Astrocyte (in vitro differentiated cells and primary cell): ENCODE results near the gene MCF2L2. TPM values are rescaled to one million over a fixed set of nuclear protein-coding genes. Genes with fewer than 3 reads are reported as not detected.

ENCODE experiments used
- DNase-seq: peaks from one replicate; pipeline ENCODE4 v3.0.0-alpha.2; 2010; ENCODE audit warnings: low read depth
- FAIRE-seq: peaks from 2 replicates; lab custom pipeline; 2011; peaks lifted over from hg19 to GRCh38; lab: Jason Lieb, UNC
- H2AFZ ChIP-seq: 2 replicates; pipeline ENCODE4 v1.6.0; 2012; ENCODE audit warnings: low read depth, low read length, inconsistent platforms
- H3K27ac ChIP-seq: 2 replicates; pipeline ENCODE4 v1.5.1; 2011; ENCODE audit warnings: low read depth, low read length, inconsistent platforms
- H3K27me3 ChIP-seq: 2 replicates; pipeline ENCODE4 v1.6.0; 2011; ENCODE audit warnings: low read length, inconsistent platforms; ENCODE audit not compliant: insufficient read depth
- H3K36me3 ChIP-seq: 2 replicates; pipeline ENCODE4 v1.5.1; 2011; ENCODE audit warnings: low read length, inconsistent platforms; ENCODE audit not compliant: insufficient read depth
- H3K4me1 ChIP-seq: 2 replicates; pipeline ENCODE4 v1.5.1; 2011; ENCODE audit warnings: low read length, inconsistent platforms; ENCODE audit not compliant: insufficient read depth
- H3K4me2 ChIP-seq: 2 replicates; pipeline ENCODE4 v1.6.0; 2012; ENCODE audit warnings: low read length, inconsistent platforms
- H3K4me3 ChIP-seq: 2 replicates; pipeline ENCODE4 v1.5.1; 2011; ENCODE audit warnings: low read depth, mild to moderate bottlenecking, low read length, inconsistent platforms; ENCODE audit not compliant: insufficient read depth
- H3K79me2 ChIP-seq: 2 replicates; pipeline ENCODE4 v1.6.0; 2012; ENCODE audit warnings: mild to moderate bottlenecking, low read length, inconsistent platforms; ENCODE audit not compliant: insufficient read depth
- H3K9ac ChIP-seq: 2 replicates; pipeline ENCODE4 v1.6.0; 2012; ENCODE audit warnings: mild to moderate bottlenecking, low read length, inconsistent platforms
- H3K9me3 ChIP-seq: 2 replicates; pipeline ENCODE4 v1.5.1; 2012; ENCODE audit warnings: low read depth, mild to moderate bottlenecking, low read length, inconsistent platforms; ENCODE audit not compliant: insufficient read depth
- H4K20me1 ChIP-seq: 2 replicates; pipeline ENCODE4 v1.6.0; 2012; ENCODE audit warnings: low read length, inconsistent platforms; ENCODE audit not compliant: insufficient read depth
- H3K27ac Mint-ChIP-seq: one replicate; pipeline ENCODE4 v1.8.0; 2021; ENCODE audit warnings: mild to moderate bottlenecking, mixed read lengths; ENCODE audit not compliant: unreplicated experiment
- H3K27me3 Mint-ChIP-seq: one replicate; pipeline ENCODE4 v1.8.0; 2021; ENCODE audit warnings: low read depth, mixed read lengths; ENCODE audit not compliant: unreplicated experiment
- H3K36me3 Mint-ChIP-seq: one replicate; pipeline ENCODE4 v1.8.0; 2021; ENCODE audit warnings: low read depth, mixed read lengths; ENCODE audit not compliant: unreplicated experiment
- H3K4me1 Mint-ChIP-seq: one replicate; pipeline ENCODE4 v1.8.0; 2021; ENCODE audit warnings: low read depth, mixed read lengths; ENCODE audit not compliant: unreplicated experiment
- H3K4me3 Mint-ChIP-seq: one replicate; pipeline ENCODE4 v1.8.0; 2021; ENCODE audit warnings: mild to moderate bottlenecking, moderate library complexity, mixed read lengths; ENCODE audit not compliant: unreplicated experiment
- H3K9me3 Mint-ChIP-seq: one replicate; pipeline ENCODE4 v1.8.0; 2021; ENCODE audit warnings: mild to moderate bottlenecking, mixed read lengths; ENCODE audit not compliant: unreplicated experiment
- CTCF ChIP-seq: IDR thresholded peaks from 2 replicates; pipeline ENCODE4 v1.5.1; 2011; ENCODE audit warnings: low read depth, mild to moderate bottlenecking, inconsistent platforms, low read length, moderate library complexity; ENCODE audit not compliant: insufficient read depth
- EZH2 ChIP-seq: IDR thresholded peaks from 2 replicates; pipeline ENCODE4 v1.6.1; 2012; ENCODE audit warnings: mild to moderate bottlenecking, low read length, inconsistent platforms; ENCODE audit not compliant: insufficient read depth
- total RNA-seq: library from RNA; stranded (reverse); gene quantifications from 2 replicates; pipeline ENCODE4 v1.2.1, GENCODE V29; 2021

Gene MCF2L2
- total RNA-seq, 1 donor from 2014 or later, result 0.89 TPM

- no peak overlapping the region for H3K27ac ChIP-seq
- H3K79me2 ChIP-seq, result peaks cover 23% of the 10 kb centered on the region
- no peak overlapping the region for H3K4me3 ChIP-seq
- no peaks in the 10 kb centered on the region for H3K9me3 ChIP-seq
- no peaks in the 10 kb centered on the region for H3K36me3 ChIP-seq
- no peak overlapping the region for H3K4me2 ChIP-seq
- no peak for TF ChIP-seq CTCF
- no peak for TF ChIP-seq EZH2
- DNase-seq (no peak), FAIRE-seq (no peak)
- no peak overlapping the region for H2AFZ ChIP-seq
- H3K4me1 ChIP-seq, result peaks cover 14% of the 10 kb centered on the region
- Mint-ChIP-seq H3K27me3 (no peaks in the 10 kb centered on the region), H3K9me3 (no peaks in the 10 kb centered on the region), H3K27ac (no peak overlapping the region), H3K4me3 (no peak overlapping the region), H3K36me3 (peaks cover 2% of the 10 kb centered on the region), H3K4me1 (peaks cover 12% of the 10 kb centered on the region)
- H3K9ac ChIP-seq, result no peak overlapping the region
- H4K20me1 ChIP-seq, result no peaks in the 10 kb centered on the region
- H3K27me3 ChIP-seq, result no peaks in the 10 kb centered on the region
These were observed 158.1 kb downstream of the MCF2L2 start for GRCh38 chr3:183270344-183270743.

- Histone ChIP-seq H4K20me1 (no peaks in the 10 kb centered on the region), H3K79me2 (peaks cover 23% of the 10 kb centered on the region), H3K9me3 (no peaks in the 10 kb centered on the region), H3K4me2 (no peak overlapping the region), H3K4me3 (no peak overlapping the region), H3K4me1 (peaks cover 21% of the 10 kb centered on the region), H3K9ac (no peak overlapping the region), H3K27me3 (no peaks in the 10 kb centered on the region), H3K27ac (no peak overlapping the region), H3K36me3 (no peaks in the 10 kb centered on the region), H2AFZ (no peak overlapping the region)
- Mint-ChIP-seq H3K27me3 (no peaks in the 10 kb centered on the region), H3K4me1 (peaks cover 12% of the 10 kb centered on the region), H3K36me3 (no peaks in the 10 kb centered on the region), H3K27ac (no peak overlapping the region), H3K9me3 (no peaks in the 10 kb centered on the region), H3K4me3 (no peak overlapping the region)
- TF ChIP-seq EZH2, result no peak
- TF ChIP-seq CTCF, result no peak
- DNase-seq, result no peak
- FAIRE-seq, result no peak
These were observed 159.1 kb downstream of the MCF2L2 start for GRCh38 chr3:183269345-183269744.

- no peak overlapping the region for H3K4me3 ChIP-seq
- no peak for DNase-seq
- peaks cover 12% of the 10 kb centered on the region for H3K4me1 Mint-ChIP-seq
- H3K9ac ChIP-seq, result no peak overlapping the region
- no peaks in the 10 kb centered on the region for H4K20me1 ChIP-seq
- no peak overlapping the region for H3K4me2 ChIP-seq
- H3K27ac ChIP-seq, result no peak overlapping the region
- TF ChIP-seq CTCF (no peak), EZH2 (no peak)
- no peaks in the 10 kb centered on the region for H3K27me3 Mint-ChIP-seq
- no peaks in the 10 kb centered on the region for H3K9me3 Mint-ChIP-seq
- peaks cover 32% of the 10 kb centered on the region for H3K79me2 ChIP-seq
- H3K36me3 Mint-ChIP-seq, result no peaks in the 10 kb centered on the region
- H3K27me3 ChIP-seq, result no peaks in the 10 kb centered on the region
- H3K36me3 ChIP-seq, result no peaks in the 10 kb centered on the region
- no peak for FAIRE-seq
- no peak overlapping the region for H3K4me3 Mint-ChIP-seq
- no peak overlapping the region for H3K27ac Mint-ChIP-seq
- H3K9me3 ChIP-seq, result no peaks in the 10 kb centered on the region
- H2AFZ ChIP-seq, result no peak overlapping the region
- H3K4me1 ChIP-seq, result peaks cover 24% of the 10 kb centered on the region
These were observed 160.1 kb downstream of the MCF2L2 start for GRCh38 chr3:183268366-183268765.
